Measurements from ENCODE around the gene OPALIN. TPM values are rescaled to one million over a fixed set of nuclear protein-coding genes. Genes with fewer than 3 reads are reported as not detected.

The OPALIN gene
- total RNA-seq, 3 donors from 2014 or later: not detected

GRCh38 chr10:96342402-96342801 lies 16.4 kb downstream of the OPALIN start:
- ATAC-seq (no peak), DNase-seq (no peak)
- no peak for TF ChIP-seq CTCF (IDR thresholded peaks at IDR 0.05)
- Histone ChIP-seq H3K9me3 (peaks cover 11% of the 10 kb centered on the region), H3K36me3 (ENCODE audit: low read depth) (no peaks in the 10 kb centered on the region), H3K4me1 (ENCODE audit: low read depth) (no peaks in the 10 kb centered on the region), H3K4me3 (no peak overlapping the region)
- intact Hi-C loops (cut with DNase I, micrococcal nuclease): no loop called here

DNA sequence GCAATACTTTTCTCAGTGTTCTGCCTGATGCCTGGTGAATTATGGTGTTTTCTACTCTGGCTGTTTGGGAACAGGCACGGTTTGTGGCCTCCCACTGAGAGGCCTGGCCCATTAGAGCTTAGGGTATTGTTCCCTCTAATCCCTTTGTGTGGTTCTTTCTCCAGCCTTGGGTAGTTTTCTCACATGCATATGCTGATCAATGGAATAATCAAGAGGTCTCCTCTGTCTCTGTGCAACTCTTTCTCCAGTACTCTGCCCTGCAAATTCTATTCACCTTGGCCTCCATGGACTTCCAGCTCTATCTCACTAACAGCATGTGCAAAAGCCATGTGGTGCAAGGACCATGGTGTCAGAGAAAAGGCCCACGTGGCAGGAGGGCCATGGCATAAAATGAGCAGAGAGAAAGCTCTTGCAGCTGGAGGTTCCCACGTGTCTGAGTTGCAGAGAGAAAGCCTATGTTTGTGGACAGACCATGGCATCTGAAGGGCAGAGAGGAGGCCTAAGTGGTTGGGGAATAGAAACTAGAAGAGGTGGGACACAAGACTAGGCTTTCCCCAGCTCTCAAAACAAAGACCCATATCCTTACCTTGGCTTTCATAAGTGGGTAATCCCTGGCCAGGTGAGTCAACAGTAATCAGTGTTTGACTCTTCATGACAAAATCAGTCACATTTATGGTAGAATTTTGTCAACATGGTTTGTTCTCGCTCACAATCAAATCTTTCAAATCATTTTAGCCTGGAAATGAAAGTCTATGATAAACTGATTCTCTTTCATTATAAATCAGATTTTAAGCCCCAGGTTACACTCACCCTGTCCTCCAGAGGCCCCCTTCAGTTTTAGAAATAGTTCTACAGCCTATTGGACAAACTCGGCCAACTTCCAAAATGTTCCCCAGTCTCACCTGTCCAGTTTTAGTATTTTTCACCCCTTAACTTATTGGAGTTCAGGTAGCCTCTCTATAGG lies 17.3 kb downstream of the OPALIN start:
- peaks cover 8% of the 10 kb centered on the region for H3K9me3 ChIP-seq
- intact Hi-C loops (cut with DNase I, micrococcal nuclease): no loop called here
- no peaks in the 10 kb centered on the region for H3K4me1 ChIP-seq (ENCODE audit: low read depth)
- no peak overlapping the region for H3K4me3 ChIP-seq
- DNase-seq (no peak), ATAC-seq (no peak)
- H3K36me3 ChIP-seq (ENCODE audit: low read depth): no peaks in the 10 kb centered on the region
- TF ChIP-seq CTCF (IDR thresholded peaks at IDR 0.05): no peak

GRCh38 chr10:96339956-96340904 lies 18.6 kb downstream of the OPALIN start:
- Histone ChIP-seq H3K36me3 (ENCODE audit: low read depth) (no peaks in the 10 kb centered on the region), H3K4me3 (no peak overlapping the region), H3K9me3 (no peaks in the 10 kb centered on the region), H3K4me1 (ENCODE audit: low read depth) (no peaks in the 10 kb centered on the region)
- TF ChIP-seq CTCF (IDR thresholded peaks at IDR 0.05): peak; percentile 54
- intact Hi-C loops (cut with DNase I, micrococcal nuclease): no loop called here
- ATAC-seq (peak; percentile 83), DNase-seq (peak in 2 of 3 donors; percentile 57 to 73)

GRCh38 chr10:96339383-96339782 lies 19.4 kb downstream of the OPALIN start:
- DNase-seq: no peak
- H3K4me3 ChIP-seq: no peak overlapping the region
- intact Hi-C loops (cut with DNase I, micrococcal nuclease): no loop called here
- H3K9me3 ChIP-seq: no peaks in the 10 kb centered on the region
- no peaks in the 10 kb centered on the region for H3K4me1 ChIP-seq (ENCODE audit: low read depth)
- no peak for ATAC-seq
- TF ChIP-seq CTCF (IDR thresholded peaks at IDR 0.05): no peak
- H3K36me3 ChIP-seq (ENCODE audit: low read depth): no peaks in the 10 kb centered on the region

DNA sequence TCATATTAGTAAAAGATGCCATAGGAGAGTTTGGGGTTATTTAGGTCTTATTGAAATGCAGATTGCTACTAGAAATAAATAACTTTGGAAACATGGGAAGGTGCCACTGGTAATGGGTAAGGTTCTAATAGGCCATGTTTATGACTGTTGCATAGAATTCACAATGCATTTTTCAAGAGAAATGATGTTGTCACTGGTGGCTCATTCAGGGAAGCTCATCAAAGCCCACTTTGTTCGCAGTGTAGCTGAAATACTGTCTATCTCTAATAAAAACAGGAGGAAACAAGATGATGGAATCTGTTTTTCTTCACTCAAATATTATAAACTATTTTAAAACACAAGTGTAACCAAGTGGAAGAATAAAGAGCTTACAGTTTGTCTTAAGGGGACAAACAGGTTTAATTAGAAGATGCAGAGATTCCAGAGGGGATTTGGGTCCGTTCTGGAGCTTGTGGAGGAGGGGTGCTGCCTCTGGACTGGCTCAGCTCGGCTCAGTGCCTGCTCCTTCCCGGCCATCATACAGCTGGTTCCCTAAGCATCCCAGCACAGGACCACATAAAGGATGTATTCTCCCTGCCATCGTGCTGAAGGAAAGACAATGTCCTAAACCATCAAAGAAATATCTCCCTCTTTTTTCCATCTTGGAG lies 20.4 kb downstream of the OPALIN start:
- ATAC-seq: no peak
- H3K9me3 ChIP-seq: no peaks in the 10 kb centered on the region
- H3K4me1 ChIP-seq (ENCODE audit: low read depth): no peaks in the 10 kb centered on the region
- intact Hi-C loops (cut with DNase I, micrococcal nuclease): no loop called here
- H3K36me3 ChIP-seq (ENCODE audit: low read depth): no peaks in the 10 kb centered on the region
- no peak for TF ChIP-seq CTCF (IDR thresholded peaks at IDR 0.05)
- no peak overlapping the region for H3K4me3 ChIP-seq
- DNase-seq: no peak

Measured in mucosa of descending colon (tissue), 3 donors.